Ascending aorta (tissue), 2 donors: ENCODE data around the gene GPR22. TPM values are rescaled to one million over a fixed set of nuclear protein-coding genes. Genes with fewer than 3 reads are reported as not detected.

ENCODE experiments used
- DNase-seq, 2 donors: peaks; one replicate each; pipeline ENCODE4 v3.0.0-alpha.2; 2019; ENCODE audit warnings: low spot score in 2 of 2
- H3K27ac ChIP-seq, 2 donors: fragments of 200-600 bp; sonication (generic); one replicate each; pipeline ENCODE4 v1.5.1; 2016 to 2017; ENCODE audit warnings: mild to moderate bottlenecking in 1 of 2
- H3K27me3 ChIP-seq: fragments of 200-600 bp; sonication (generic); one replicate; pipeline ENCODE4 v1.5.1; 2017
- H3K36me3 ChIP-seq, 2 donors: fragments of 200-600 bp; sonication (generic); one replicate each; pipeline ENCODE4 v1.5.1; 2016
- H3K4me1 ChIP-seq, 2 donors: fragments of 200-600 bp; sonication (generic); one replicate each; pipeline ENCODE4 v1.5.1; 2016 to 2017; ENCODE audit warnings: mild to moderate bottlenecking in 1 of 2
- H3K4me3 ChIP-seq, 2 donors: fragments of 200-600 bp; sonication (generic); one replicate each; pipeline ENCODE4 v1.5.1; 2016 to 2017; ENCODE audit warnings: mild to moderate bottlenecking in 1 of 2
- H3K9me3 ChIP-seq, 2 donors: fragments of 200-600 bp; sonication (generic); one replicate each; pipeline ENCODE4 v1.5.1; 2016
- CTCF ChIP-seq, 3 experiments: fragments of 200-600 bp in 2 of 3; fragments of 450-650 bp in 1 of 3; sonication (generic) in 2 of 3; IDR thresholded peaks; one replicate each; pipeline ENCODE4 v1.5.1; 2016 to 2019; ENCODE audit warnings: antibody characterized with exemption in 3 of 3, mild to moderate bottlenecking in 1 of 3, moderate library complexity in 1 of 3
- intact Hi-C: fragments of 100-400 bp; cut with DNase I; formaldehyde crosslinking; loops from one replicate; pipeline ENCODE4 v1.15.1; 2023
- total RNA-seq: library from RNA; depleted of rRNA; stranded (reverse); fragments of >200 nt; gene quantifications from one replicate; pipeline ENCODE4 v1.1.0, GENCODE V29; 2016

Gene GPR22
- total RNA-seq, 1 donor from 2014 or later = not detected

GRCh38 chr7:107450970-107451369 is 18.9 kb upstream of the GPR22 start:
- no peaks in the 10 kb centered on the region for H3K27me3 ChIP-seq
- no peak overlapping the region for H3K27ac ChIP-seq
- intact Hi-C loops = no loop called here
- no peak overlapping the region for H3K4me3 ChIP-seq
- H3K36me3 ChIP-seq = peaks cover 0 to 4% of the 10 kb centered on the region in 2 donors
- H3K4me1 ChIP-seq = no peaks in the 10 kb centered on the region
- no peak for TF ChIP-seq CTCF (IDR thresholded peaks at IDR 0.05)
- DNase-seq = no peak
- no peaks in the 10 kb centered on the region for H3K9me3 ChIP-seq

GRCh38 chr7:107453388-107453787 is 16.5 kb upstream of the GPR22 start:
- Histone ChIP-seq H3K4me3 (no peak overlapping the region), H3K9me3 (no peaks in the 10 kb centered on the region), H3K27me3 (no peaks in the 10 kb centered on the region), H3K4me1 (no peaks in the 10 kb centered on the region), H3K36me3 (peaks cover 0 to 4% of the 10 kb centered on the region in 2 donors), H3K27ac (no peak overlapping the region)
- intact Hi-C loops = no loop called here
- TF ChIP-seq CTCF (IDR thresholded peaks at IDR 0.05) = no peak
- no peak for DNase-seq

- Histone ChIP-seq H3K27me3 (no peaks in the 10 kb centered on the region), H3K27ac (no peak overlapping the region), H3K4me1 (no peaks in the 10 kb centered on the region), H3K4me3 (no peak overlapping the region), H3K9me3 (no peaks in the 10 kb centered on the region), H3K36me3 (no peaks in the 10 kb centered on the region)
- no peak for DNase-seq
- intact Hi-C loops = loop anchor here (5.0 to 10.0 kb wide), 4 partner anchors 100 to 415 kb away; partner anchors contain the start of genes CBLL1, COG5, DUS4L and SLC26A4
- TF ChIP-seq CTCF (IDR thresholded peaks at IDR 0.05) = no peak
These were observed 7.8 kb upstream of the GPR22 start for GRCh38 chr7:107461938-107462533.

DNA sequence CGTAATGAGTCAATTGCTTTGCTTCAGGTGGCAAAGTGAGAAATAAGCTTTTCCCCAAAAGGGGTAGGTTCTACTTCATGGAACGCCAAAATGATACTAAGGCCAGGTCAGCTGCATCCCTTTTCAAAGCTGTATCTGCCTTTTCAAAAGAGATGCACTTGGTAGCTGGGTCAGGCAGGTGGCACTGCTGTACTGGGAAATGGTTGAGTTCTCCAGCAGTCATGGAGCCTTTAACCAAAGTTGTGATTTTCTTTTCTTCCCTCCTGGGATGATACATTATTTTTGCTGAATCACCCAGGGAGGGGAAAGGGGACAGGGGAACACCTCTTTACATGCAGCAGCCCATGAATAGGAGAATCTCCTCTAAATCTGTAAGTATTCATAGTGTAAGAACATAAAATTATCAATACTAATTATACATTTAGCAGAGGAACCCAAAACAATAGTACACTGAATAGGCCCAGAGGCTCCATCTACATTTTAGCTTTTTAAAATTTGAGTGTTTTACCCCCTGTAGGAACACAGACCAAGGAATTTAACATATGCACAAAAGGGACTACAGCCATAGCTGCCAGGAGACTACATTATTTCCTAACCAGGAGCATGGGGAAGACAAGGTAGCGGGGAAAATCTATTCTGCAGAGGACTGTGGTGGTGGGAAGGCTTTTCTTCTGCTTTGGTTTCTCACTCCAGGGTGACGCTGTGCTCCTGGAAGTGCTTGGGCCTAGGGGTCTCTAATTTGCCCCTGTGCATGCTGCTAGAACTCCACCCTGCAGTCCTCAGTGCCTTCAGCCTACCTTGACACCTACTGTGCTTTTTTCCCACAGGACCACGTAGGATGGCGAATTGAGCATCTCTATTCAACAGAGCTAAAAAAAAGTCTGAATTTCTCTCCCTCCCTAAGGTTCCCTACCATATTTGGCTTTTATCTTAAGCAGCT is 6.4 kb upstream of the GPR22 start:
- Histone ChIP-seq H3K4me3 (no peak overlapping the region), H3K36me3 (no peaks in the 10 kb centered on the region), H3K9me3 (no peaks in the 10 kb centered on the region), H3K27ac (no peak overlapping the region), H3K4me1 (no peaks in the 10 kb centered on the region), H3K27me3 (no peaks in the 10 kb centered on the region)
- peak in 1 of 2 donors; percentile 67 for DNase-seq
- TF ChIP-seq CTCF (IDR thresholded peaks at IDR 0.05) = peak; percentile 68 to 84 (median 70)
- intact Hi-C loops = loop anchor here (1.0 to 10.0 kb wide), 5 partner anchors 99 to 414 kb away; partner anchors contain the start of genes CBLL1, COG5, DUS4L and SLC26A4

DNA sequence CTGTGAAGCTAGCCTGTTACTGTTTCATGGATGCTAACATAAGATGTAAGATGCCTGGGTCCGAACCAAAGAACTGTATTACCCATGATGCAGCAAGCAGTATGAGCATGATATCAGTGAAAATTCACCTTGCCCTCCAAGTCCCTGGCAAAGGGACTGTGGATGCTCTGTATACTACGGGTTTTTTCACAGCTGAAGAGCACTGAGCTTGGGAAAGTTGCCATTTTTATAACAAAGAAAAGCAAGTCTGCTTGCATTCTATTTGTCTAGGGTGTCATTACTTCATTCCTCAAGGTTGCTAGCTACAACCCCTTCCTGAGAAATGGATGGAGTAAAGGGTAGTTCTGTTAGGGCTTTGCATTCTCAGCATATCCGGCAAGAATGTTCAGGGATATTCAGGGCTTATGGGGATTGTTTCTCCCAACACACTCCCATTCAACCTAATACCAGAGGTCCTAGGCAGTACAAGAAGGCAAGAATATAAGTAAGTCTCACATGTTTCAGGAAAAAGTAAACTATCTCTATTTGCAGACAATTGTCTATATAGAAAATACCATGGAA is 5.1 kb upstream of the GPR22 start:
- Histone ChIP-seq H3K9me3 (no peaks in the 10 kb centered on the region), H3K4me1 (no peaks in the 10 kb centered on the region), H3K27ac (no peak overlapping the region), H3K36me3 (no peaks in the 10 kb centered on the region), H3K4me3 (no peak overlapping the region), H3K27me3 (no peaks in the 10 kb centered on the region)
- intact Hi-C loops = loop anchor here (5.0 to 10.0 kb wide), 4 partner anchors 98 to 413 kb away; partner anchors contain the start of genes CBLL1, COG5, DUS4L and SLC26A4
- TF ChIP-seq CTCF (IDR thresholded peaks at IDR 0.05) = no peak
- DNase-seq = no peak
